Activated CD8-positive, alpha-beta T cell treated with anti-CD3 and anti-CD28 coated beads for 36 hours (primary cell): ENCODE results near the gene ZCCHC12. TPM values are rescaled to one million over a fixed set of nuclear protein-coding genes. Genes with fewer than 3 reads are reported as not detected.

Source experiments
- ATAC-seq: fragments of 200-7000 bp; cut with Tn5 transposase; one replicate; pipeline ENCODE4 v1.10.0; 2021; ENCODE audit warnings: mild to moderate bottlenecking, moderate library complexity
- CTCF ChIA-PET: fragments of 350-600 bp; sonication (Branson Sonifier 250); formaldehyde crosslinking; loops from one replicate; lab custom pipeline; 2021; ENCODE audit warnings: antibody characterized with exemption; lab: Charles Lee
- POLR2A ChIA-PET: fragments of 350-600 bp; sonication (Branson Sonifier 250); formaldehyde crosslinking; loops from one replicate; lab custom pipeline; 2021; ENCODE audit warnings: antibody characterized with exemption; lab: Charles Lee
- DNase-seq: peaks from one replicate; pipeline ENCODE4 v3.0.0-alpha.2; 2020
- H3K27ac Mint-ChIP-seq: one replicate; pipeline ENCODE4 v1.8.0; 2021; ENCODE audit warnings: mild to moderate bottlenecking, mixed read lengths
- H3K27me3 Mint-ChIP-seq: one replicate; pipeline ENCODE4 v1.8.0; 2021; ENCODE audit warnings: mixed read lengths
- H3K36me3 Mint-ChIP-seq: one replicate; pipeline ENCODE4 v1.8.0; 2021; ENCODE audit warnings: low read depth, mixed read lengths
- H3K4me1 Mint-ChIP-seq: one replicate; pipeline ENCODE4 v1.8.0; 2021; ENCODE audit warnings: low read depth, mixed read lengths
- H3K4me3 Mint-ChIP-seq: one replicate; pipeline ENCODE4 v1.8.0; 2021; ENCODE audit warnings: mild to moderate bottlenecking, moderate library complexity, mixed read lengths
- H3K9me3 Mint-ChIP-seq: one replicate; pipeline ENCODE4 v1.8.0; 2021; ENCODE audit warnings: mixed read lengths
- CTCF ChIP-seq: fragments of 200-600 bp; IDR thresholded peaks from one replicate; pipeline ENCODE4 v1.8.0; 2022; ENCODE audit warnings: antibody characterized with exemption, mild to moderate bottlenecking
- intact Hi-C: fragments of 100-400 bp; cut with micrococcal nuclease; formaldehyde crosslinking; loops from one replicate; pipeline ENCODE4 v1.10.0; 2022
- total RNA-seq, 2 experiments: library from RNA; stranded (reverse); gene quantifications; one replicate each; pipeline ENCODE4 v1.2.3, GENCODE V29; 2021

The ZCCHC12 gene
- not detected for total RNA-seq

GRCh38 chrX:118823263-118824172 lies at the start of gene ZCCHC12:
Gene ZCCHC12, plus strand, starts transcription at chrX:118823824. Its CDS starts 1,421 bp downstream, at chrX:118825245.
- peaks cover 3% of the 10 kb centered on the region for H3K9me3 Mint-ChIP-seq
- H3K36me3 Mint-ChIP-seq: peaks cover 1% of the 10 kb centered on the region
- no peak for TF ChIP-seq CTCF
- peaks cover 40% of the 10 kb centered on the region for H3K27me3 Mint-ChIP-seq
- ATAC-seq (peak; percentile 77), DNase-seq (peak; percentile 59)
- ChIA-PET POLR2A (interaction anchor here (0.7 kb wide), 1 partner anchor 42 kb away, joined by 3 read pairs; no protein-coding TSS in a partner anchor), CTCF (interaction anchor here (2.1 kb wide), 1 partner anchor 15 kb away, joined by 9 read pairs; no protein-coding TSS in a partner anchor)
- intact Hi-C loops: no loop called here
- H3K4me3 Mint-ChIP-seq: peak within 1 kb of the TSS; percentile 59
- H3K27ac Mint-ChIP-seq: no peak within 1 kb of the TSS
- peaks cover 23% of the 10 kb centered on the region for H3K4me1 Mint-ChIP-seq

GRCh38 chrX:118779581-118779980 lies 44.0 kb upstream of the ZCCHC12 start:
- H3K27ac Mint-ChIP-seq: no peak overlapping the region
- POLR2A ChIA-PET: no interaction called here
- no peak for DNase-seq
- ATAC-seq: no peak
- no peaks in the 10 kb centered on the region for H3K9me3 Mint-ChIP-seq
- no peak for TF ChIP-seq CTCF
- H3K4me3 Mint-ChIP-seq: no peak overlapping the region
- peaks cover 7% of the 10 kb centered on the region for H3K27me3 Mint-ChIP-seq
- no peaks in the 10 kb centered on the region for H3K36me3 Mint-ChIP-seq
- CTCF ChIA-PET: no interaction called here
- intact Hi-C loops: no loop called here
- no peaks in the 10 kb centered on the region for H3K4me1 Mint-ChIP-seq

- no peaks in the 10 kb centered on the region for H3K4me1 Mint-ChIP-seq
- no peaks in the 10 kb centered on the region for H3K36me3 Mint-ChIP-seq
- intact Hi-C loops: no loop called here
- H3K27ac Mint-ChIP-seq: no peak overlapping the region
- H3K9me3 Mint-ChIP-seq: no peaks in the 10 kb centered on the region
- ATAC-seq (no peak), DNase-seq (no peak)
- TF ChIP-seq CTCF: no peak
- ChIA-PET CTCF (no interaction called here), POLR2A (no interaction called here)
- H3K4me3 Mint-ChIP-seq: no peak overlapping the region
- H3K27me3 Mint-ChIP-seq: peaks cover 6% of the 10 kb centered on the region
Observed at GRCh38 chrX:118780509-118780908, 43.1 kb upstream of the ZCCHC12 start.

GRCh38 chrX:118780911-118781310 lies 42.7 kb upstream of the ZCCHC12 start:
- ATAC-seq: no peak
- H3K36me3 Mint-ChIP-seq: no peaks in the 10 kb centered on the region

More at GRCh38 chrX:118780911-118781310, 42.7 kb upstream of the ZCCHC12 start:
- no peak for DNase-seq
- no peak overlapping the region for H3K4me3 Mint-ChIP-seq
- no peaks in the 10 kb centered on the region for H3K9me3 Mint-ChIP-seq
- H3K27me3 Mint-ChIP-seq: peaks cover 6% of the 10 kb centered on the region
- intact Hi-C loops: no loop called here
- ChIA-PET POLR2A (no interaction called here), CTCF (no interaction called here)
- H3K4me1 Mint-ChIP-seq: no peaks in the 10 kb centered on the region
- no peak overlapping the region for H3K27ac Mint-ChIP-seq
- TF ChIP-seq CTCF: no peak
